H1 (cell line): ENCODE data around the gene TCEANC. TPM values are rescaled to one million over a fixed set of nuclear protein-coding genes. Genes with fewer than 3 reads are reported as not detected.

ENCODE experiments used
- CEBPB ChIP-seq: IDR thresholded peaks from 2 replicates; pipeline ENCODE4 v1.6.1; 2012; ENCODE audit warnings: low read depth, low read length
- CHD1 ChIP-seq: IDR thresholded peaks from 2 replicates; pipeline ENCODE4 v1.6.1; 2012; ENCODE audit warnings: low read depth, low read length, improper control_type of control experiment
- CTBP2 ChIP-seq: IDR thresholded peaks from 2 replicates; pipeline ENCODE4 v1.7.0; 2011; ENCODE audit warnings: borderline replicate concordance, mild to moderate bottlenecking, moderate library complexity, mixed read lengths, low read length; ENCODE audit not compliant: insufficient read depth, insufficient read length
- KDM4A ChIP-seq: IDR thresholded peaks from one replicate; pipeline ENCODE4 v1.7.1; 2012; ENCODE audit warnings: low read depth, mild to moderate bottlenecking, moderate library complexity, low read length, inconsistent platforms; ENCODE audit not compliant: severe bottlenecking
- MAFK ChIP-seq: IDR thresholded peaks from 2 replicates; pipeline ENCODE4 v1.6.1; 2012; ENCODE audit warnings: low read depth, mild to moderate bottlenecking, improper control_type of control experiment, low read length
- PHF8 ChIP-seq: fragments of 200-600 bp; sonication (generic); conservative IDR thresholded peaks from 2 replicates; pipeline ENCODE4 v1.7.1; 2012; ENCODE audit warnings: low read depth, mild to moderate bottlenecking, inconsistent platforms, low read length, moderate library complexity
- POU5F1 ChIP-seq: IDR thresholded peaks from 2 replicates; pipeline ENCODE4 v1.6.1; 2011; ENCODE audit warnings: low read depth, mild to moderate bottlenecking, low read length, moderate library complexity
- RBBP5 ChIP-seq: IDR thresholded peaks from 2 replicates; pipeline ENCODE4 v1.7.1; 2012; ENCODE audit warnings: low read depth, mild to moderate bottlenecking, inconsistent platforms, low read length, moderate library complexity, borderline replicate concordance
- SAP30 ChIP-seq: fragments of 300-600 bp; sonication (generic); IDR thresholded peaks from 2 replicates; pipeline ENCODE4 v1.7.1; 2012; ENCODE audit warnings: low read length, moderate library complexity, mild to moderate bottlenecking, inconsistent platforms; ENCODE audit not compliant: insufficient read depth, insufficient replicate concordance
- TBP ChIP-seq: IDR thresholded peaks from 2 replicates; pipeline ENCODE4 v1.6.1; 2011; ENCODE audit warnings: low read depth, low read length, improper control_type of control experiment
- polyA plus RNA-seq, 7 experiments: library from polyadenylated mRNA; depleted of rRNA in 3 of 7; stranded (reverse) in 5 of 7; unstranded in 2 of 7; fragments of >200 nt in 5 of 7; fragments of 200-250 nt in 2 of 7; gene quantifications; 1 replicate in 5 of 7; 2 replicates in 1 of 7; 4 replicates in 1 of 7; pipeline versions ENCODE4 v1.2.1 to v1.2.3, GENCODE V29; 2011 to 2013; ENCODE audit warnings: missing spikeins in 2 of 7, mixed read lengths in 2 of 7
- total RNA-seq: library from RNA; stranded (reverse); fragmentation: NEBNext Ultra II Directional; extraction: Animal tissue kit (Norgen Biotek cat#: 25700); gene quantifications from 2 replicates; pipeline ENCODE4 v1.2.1, GENCODE V29; 2021
- TF ChIP-seq, protein P1 (sequence below): fragments of 300-600 bp; sonication (generic); IDR thresholded peaks from 2 replicates; pipeline ENCODE4 v1.7.1; 2012; ENCODE audit warnings: low read length, moderate library complexity, mild to moderate bottlenecking, inconsistent platforms; ENCODE audit not compliant: insufficient replicate concordance

TCEANC gene
- total and polyA plus RNA-seq, 2 of the 8 experiments (the other 6 are each of a cell fraction or from before 2014, with no cell fraction given) = 0.88 to 2.0 TPM

- TF ChIP-seq, protein P1, sequence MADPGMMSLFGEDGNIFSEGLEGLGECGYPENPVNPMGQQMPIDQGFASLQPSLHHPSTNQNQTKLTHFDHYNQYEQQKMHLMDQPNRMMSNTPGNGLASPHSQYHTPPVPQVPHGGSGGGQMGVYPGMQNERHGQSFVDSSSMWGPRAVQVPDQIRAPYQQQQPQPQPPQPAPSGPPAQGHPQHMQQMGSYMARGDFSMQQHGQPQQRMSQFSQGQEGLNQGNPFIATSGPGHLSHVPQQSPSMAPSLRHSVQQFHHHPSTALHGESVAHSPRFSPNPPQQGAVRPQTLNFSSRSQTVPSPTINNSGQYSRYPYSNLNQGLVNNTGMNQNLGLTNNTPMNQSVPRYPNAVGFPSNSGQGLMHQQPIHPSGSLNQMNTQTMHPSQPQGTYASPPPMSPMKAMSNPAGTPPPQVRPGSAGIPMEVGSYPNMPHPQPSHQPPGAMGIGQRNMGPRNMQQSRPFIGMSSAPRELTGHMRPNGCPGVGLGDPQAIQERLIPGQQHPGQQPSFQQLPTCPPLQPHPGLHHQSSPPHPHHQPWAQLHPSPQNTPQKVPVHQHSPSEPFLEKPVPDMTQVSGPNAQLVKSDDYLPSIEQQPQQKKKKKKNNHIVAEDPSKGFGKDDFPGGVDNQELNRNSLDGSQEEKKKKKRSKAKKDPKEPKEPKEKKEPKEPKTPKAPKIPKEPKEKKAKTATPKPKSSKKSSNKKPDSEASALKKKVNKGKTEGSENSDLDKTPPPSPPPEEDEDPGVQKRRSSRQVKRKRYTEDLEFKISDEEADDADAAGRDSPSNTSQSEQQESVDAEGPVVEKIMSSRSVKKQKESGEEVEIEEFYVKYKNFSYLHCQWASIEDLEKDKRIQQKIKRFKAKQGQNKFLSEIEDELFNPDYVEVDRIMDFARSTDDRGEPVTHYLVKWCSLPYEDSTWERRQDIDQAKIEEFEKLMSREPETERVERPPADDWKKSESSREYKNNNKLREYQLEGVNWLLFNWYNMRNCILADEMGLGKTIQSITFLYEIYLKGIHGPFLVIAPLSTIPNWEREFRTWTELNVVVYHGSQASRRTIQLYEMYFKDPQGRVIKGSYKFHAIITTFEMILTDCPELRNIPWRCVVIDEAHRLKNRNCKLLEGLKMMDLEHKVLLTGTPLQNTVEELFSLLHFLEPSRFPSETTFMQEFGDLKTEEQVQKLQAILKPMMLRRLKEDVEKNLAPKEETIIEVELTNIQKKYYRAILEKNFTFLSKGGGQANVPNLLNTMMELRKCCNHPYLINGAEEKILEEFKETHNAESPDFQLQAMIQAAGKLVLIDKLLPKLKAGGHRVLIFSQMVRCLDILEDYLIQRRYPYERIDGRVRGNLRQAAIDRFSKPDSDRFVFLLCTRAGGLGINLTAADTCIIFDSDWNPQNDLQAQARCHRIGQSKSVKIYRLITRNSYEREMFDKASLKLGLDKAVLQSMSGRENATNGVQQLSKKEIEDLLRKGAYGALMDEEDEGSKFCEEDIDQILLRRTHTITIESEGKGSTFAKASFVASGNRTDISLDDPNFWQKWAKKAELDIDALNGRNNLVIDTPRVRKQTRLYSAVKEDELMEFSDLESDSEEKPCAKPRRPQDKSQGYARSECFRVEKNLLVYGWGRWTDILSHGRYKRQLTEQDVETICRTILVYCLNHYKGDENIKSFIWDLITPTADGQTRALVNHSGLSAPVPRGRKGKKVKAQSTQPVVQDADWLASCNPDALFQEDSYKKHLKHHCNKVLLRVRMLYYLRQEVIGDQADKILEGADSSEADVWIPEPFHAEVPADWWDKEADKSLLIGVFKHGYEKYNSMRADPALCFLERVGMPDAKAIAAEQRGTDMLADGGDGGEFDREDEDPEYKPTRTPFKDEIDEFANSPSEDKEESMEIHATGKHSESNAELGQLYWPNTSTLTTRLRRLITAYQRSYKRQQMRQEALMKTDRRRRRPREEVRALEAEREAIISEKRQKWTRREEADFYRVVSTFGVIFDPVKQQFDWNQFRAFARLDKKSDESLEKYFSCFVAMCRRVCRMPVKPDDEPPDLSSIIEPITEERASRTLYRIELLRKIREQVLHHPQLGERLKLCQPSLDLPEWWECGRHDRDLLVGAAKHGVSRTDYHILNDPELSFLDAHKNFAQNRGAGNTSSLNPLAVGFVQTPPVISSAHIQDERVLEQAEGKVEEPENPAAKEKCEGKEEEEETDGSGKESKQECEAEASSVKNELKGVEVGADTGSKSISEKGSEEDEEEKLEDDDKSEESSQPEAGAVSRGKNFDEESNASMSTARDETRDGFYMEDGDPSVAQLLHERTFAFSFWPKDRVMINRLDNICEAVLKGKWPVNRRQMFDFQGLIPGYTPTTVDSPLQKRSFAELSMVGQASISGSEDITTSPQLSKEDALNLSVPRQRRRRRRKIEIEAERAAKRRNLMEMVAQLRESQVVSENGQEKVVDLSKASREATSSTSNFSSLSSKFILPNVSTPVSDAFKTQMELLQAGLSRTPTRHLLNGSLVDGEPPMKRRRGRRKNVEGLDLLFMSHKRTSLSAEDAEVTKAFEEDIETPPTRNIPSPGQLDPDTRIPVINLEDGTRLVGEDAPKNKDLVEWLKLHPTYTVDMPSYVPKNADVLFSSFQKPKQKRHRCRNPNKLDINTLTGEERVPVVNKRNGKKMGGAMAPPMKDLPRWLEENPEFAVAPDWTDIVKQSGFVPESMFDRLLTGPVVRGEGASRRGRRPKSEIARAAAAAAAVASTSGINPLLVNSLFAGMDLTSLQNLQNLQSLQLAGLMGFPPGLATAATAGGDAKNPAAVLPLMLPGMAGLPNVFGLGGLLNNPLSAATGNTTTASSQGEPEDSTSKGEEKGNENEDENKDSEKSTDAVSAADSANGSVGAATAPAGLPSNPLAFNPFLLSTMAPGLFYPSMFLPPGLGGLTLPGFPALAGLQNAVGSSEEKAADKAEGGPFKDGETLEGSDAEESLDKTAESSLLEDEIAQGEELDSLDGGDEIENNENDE = no peak
- no peak for TF ChIP-seq CHD1
- no peak for TF ChIP-seq CEBPB
- TF ChIP-seq CTBP2 = no peak
- TF ChIP-seq SAP30 = no peak
- TF ChIP-seq KDM4A = no peak
- TF ChIP-seq POU5F1 = no peak
- TF ChIP-seq PHF8 = no peak
- no peak for TF ChIP-seq MAFK
- no peak for TF ChIP-seq RBBP5
- no peak for TF ChIP-seq TBP
These were observed 45.0 kb upstream of the TCEANC start (continued) for GRCh38 chrX:13607996-13608365.
